GM21423 (cell line): Measurements from ENCODE around the gene KLHDC1.
"Not testable (repeated sequence)": the region's sequence is repeated elsewhere in the genome, so short reads cannot be mapped to it uniquely, and the experiment has no call there.

Source experiments
- ATAC-seq: cut with Tn5 transposase; IDR thresholded peaks from one replicate; pipeline ENCODE4 v1.9.1; 2021; ENCODE audit warnings: mild to moderate bottlenecking, moderate library complexity; ENCODE audit not compliant: unreplicated experiment

The KLHDC1 gene

GRCh38 chr14:49781040-49781439 lies 88.1 kb downstream of the KLHDC1 start:
- ATAC-seq = not testable (repeated sequence)

- no peak for ATAC-seq
These were observed 90.6 kb downstream of the KLHDC1 start for GRCh38 chr14:49783394-49784014.

GRCh38 chr14:49786315-49786714 lies 93.4 kb downstream of the KLHDC1 start:
- ATAC-seq = no peak

GRCh38 chr14:49792618-49793017 lies 99.7 kb downstream of the KLHDC1 start:
- no peak for ATAC-seq

- ATAC-seq = no peak
These were observed 103.1 kb downstream of the KLHDC1 start for GRCh38 chr14:49796025-49796424.
